Renal pelvis (tissue), 4 donors: ENCODE results near the gene SCN1B. TPM values are rescaled to one million over a fixed set of nuclear protein-coding genes. Genes with fewer than 3 reads are reported as not detected.

Experiments
- DNase-seq: peaks from one replicate; pipeline ENCODE4 v3.0.0-alpha.2; 2013
- polyA plus RNA-seq, 3 donors: library from polyadenylated mRNA; unstranded; fragments of 120-200 nt; gene quantifications; one replicate each; pipeline ENCODE4 v1.2.1, GENCODE V29; 2013; ENCODE audit not compliant: insufficient read length in 3 of 3

The SCN1B gene
- polyA plus RNA-seq, 3 donors: 0.95 to 1.5 (median 1.0) TPM

- DNase-seq: no peak
These were observed 23.5 kb downstream of the SCN1B start for GRCh38 chr19:35053667-35054293.

- no peak for DNase-seq
These were observed 24.4 kb downstream of the SCN1B start for GRCh38 chr19:35054626-35055025.

GRCh38 chr19:35055715-35056179 lies 25.5 kb downstream of the SCN1B start:
- DNase-seq: no peak

GRCh38 chr19:35056513-35057063 lies 26.3 kb downstream of the SCN1B start:
- DNase-seq: no peak

GRCh38 chr19:35058370-35058769 lies 28.1 kb downstream of the SCN1B start:
- DNase-seq: no peak

GRCh38 chr19:35059006-35059798 lies 28.9 kb downstream of the SCN1B start:
- no peak for DNase-seq

GRCh38 chr19:35059799-35060091 lies 29.5 kb downstream of the SCN1B start:
- DNase-seq: no peak

- no peak for DNase-seq
These were observed 30.0 kb downstream of the SCN1B start for GRCh38 chr19:35060160-35060855.

GRCh38 chr19:35061583-35062373 lies 31.5 kb downstream of the SCN1B start:
- DNase-seq: no peak

GRCh38 chr19:35062942-35063341 lies 32.7 kb downstream of the SCN1B start:
- DNase-seq: no peak

- DNase-seq: no peak
These were observed 33.9 kb downstream of the SCN1B start for GRCh38 chr19:35063940-35064818.

GRCh38 chr19:35065574-35065973 lies 35.3 kb downstream of the SCN1B start:
- no peak for DNase-seq

GRCh38 chr19:35066121-35066520 lies 35.9 kb downstream of the SCN1B start:
- no peak for DNase-seq

- DNase-seq: peak; percentile 86
These were observed 36.7 kb downstream of the SCN1B start for GRCh38 chr19:35066691-35067563.

GRCh38 chr19:35068941-35069634 lies 38.8 kb downstream of the SCN1B start:
- DNase-seq: no peak

GRCh38 chr19:35069696-35070095 lies 39.4 kb downstream of the SCN1B start:
- DNase-seq: no peak

- DNase-seq: no peak
These were observed 40.2 kb downstream of the SCN1B start for GRCh38 chr19:35070471-35070870.

- DNase-seq: no peak
These were observed 43.2 kb downstream of the SCN1B start for GRCh38 chr19:35073516-35073915.

- no peak for DNase-seq
These were observed 43.7 kb downstream of the SCN1B start for GRCh38 chr19:35073941-35074340.
